PC-9 (cell line): ENCODE measurements around the gene RNU7-1. TPM values are rescaled to one million over a fixed set of nuclear protein-coding genes. Genes with fewer than 3 reads are reported as not detected.

ENCODE experiments used
- BruUV-seq: library from RNA; stranded (reverse); fragments of 400-500 nt; replicated peaks from 2 replicates; lab custom pipeline; 2021; lab: Mats Ljungman, UMichigan
- CTCF ChIA-PET: fragments of 300-600 bp; sonication (Branson Sonifier 250); formaldehyde crosslinking; loops from one replicate; lab custom pipeline; 2022; ENCODE audit warnings: antibody characterized with exemption; lab: Charles Lee
- POLR2A ChIA-PET: fragments of 300-600 bp; sonication (Branson Sonifier 250); formaldehyde crosslinking; loops from one replicate; lab custom pipeline; 2022; ENCODE audit warnings: antibody characterized with exemption; ENCODE audit not compliant: unreplicated experiment; lab: Charles Lee
- DNase-seq, 2 experiments: peaks; one replicate each; pipeline versions ENCODE4 v3.0.0 to v3.0.0-alpha.2; 2015 to 2022; ENCODE audit warnings: mixed read lengths in 1 of 2
- H2AFZ ChIP-seq: fragments of 200-600 bp; sonication (generic); 2 replicates; pipeline ENCODE4 v1.8.1; 2017; ENCODE audit warnings: antibody characterized with exemption
- H3F3A ChIP-seq: fragments of 200-600 bp; sonication (generic); 2 replicates; pipeline ENCODE4 v1.8.1; 2017; ENCODE audit warnings: antibody characterized with exemption, mild to moderate bottlenecking, low read depth; ENCODE audit not compliant: insufficient read depth
- H3K27ac ChIP-seq: fragments of 200-600 bp; sonication (generic); 2 replicates; pipeline ENCODE4 v1.6.1; 2016; ENCODE audit warnings: mixed run types
- H3K27me3 ChIP-seq: fragments of 200-600 bp; sonication (generic); 2 replicates; pipeline ENCODE4 v1.6.1; 2016; ENCODE audit warnings: low read depth, mixed run types; ENCODE audit not compliant: insufficient read depth
- H3K36me3 ChIP-seq: fragments of 200-600 bp; sonication (generic); 2 replicates; pipeline ENCODE4 v1.6.1; 2016; ENCODE audit warnings: low read depth, mixed run types
- H3K4me1 ChIP-seq: fragments of 200-600 bp; sonication (generic); replicated peaks from 2 replicates; pipeline ENCODE4 v1.6.1; 2016; ENCODE audit warnings: mixed run types; ENCODE audit not compliant: insufficient read depth
- H3K4me2 ChIP-seq: fragments of 200-600 bp; sonication (generic); 2 replicates; pipeline ENCODE4 v1.6.1; 2017; ENCODE audit warnings: mixed run types
- H3K4me3 ChIP-seq: fragments of 200-600 bp; sonication (generic); 2 replicates; pipeline ENCODE4 v1.6.1; 2016; ENCODE audit warnings: mixed run types
- H3K79me2 ChIP-seq: fragments of 200-600 bp; sonication (generic); 2 replicates; pipeline ENCODE4 v1.6.1; 2017; ENCODE audit warnings: low read depth, mixed run types
- H3K9me2 ChIP-seq: fragments of 200-600 bp; sonication (generic); 2 replicates; pipeline ENCODE4 v1.8.1; 2017; ENCODE audit warnings: mild to moderate bottlenecking; ENCODE audit not compliant: insufficient read depth
- H3K9me3 ChIP-seq: fragments of 200-600 bp; sonication (generic); 2 replicates; pipeline ENCODE4 v1.8.1; 2016; ENCODE audit warnings: low read depth; ENCODE audit not compliant: insufficient read depth
- H4K20me1 ChIP-seq: fragments of 200-600 bp; sonication (generic); 2 replicates; pipeline ENCODE4 v1.8.1; 2017; ENCODE audit not compliant: insufficient read depth
- EZH2 ChIP-seq: fragments of 200-600 bp; sonication (generic); IDR thresholded peaks from 2 replicates; pipeline ENCODE4 v1.8.0; 2017; ENCODE audit warnings: antibody characterized with exemption, low read depth
- intact Hi-C: fragments of 100-400 bp; cut with micrococcal nuclease; formaldehyde crosslinking; loops from one replicate; pipeline ENCODE4 v1.10.0; 2022; ENCODE audit not compliant: unreplicated experiment
- total RNA-seq: library from RNA; stranded (reverse); gene quantifications from 2 replicates; pipeline ENCODE4 v1.2.3, GENCODE V29; 2021
- TF ChIP-seq, protein P1 (sequence below): fragments of 200-600 bp; sonication (generic); conservative IDR thresholded peaks from 2 replicates; pipeline ENCODE4 v1.6.1; 2017; ENCODE audit warnings: mixed run types, antibody characterized with exemption, mild to moderate bottlenecking, moderate library complexity

Gene RNU7-1
- total RNA-seq, 1 experiment from 2014 or later, result not detected

DNA sequence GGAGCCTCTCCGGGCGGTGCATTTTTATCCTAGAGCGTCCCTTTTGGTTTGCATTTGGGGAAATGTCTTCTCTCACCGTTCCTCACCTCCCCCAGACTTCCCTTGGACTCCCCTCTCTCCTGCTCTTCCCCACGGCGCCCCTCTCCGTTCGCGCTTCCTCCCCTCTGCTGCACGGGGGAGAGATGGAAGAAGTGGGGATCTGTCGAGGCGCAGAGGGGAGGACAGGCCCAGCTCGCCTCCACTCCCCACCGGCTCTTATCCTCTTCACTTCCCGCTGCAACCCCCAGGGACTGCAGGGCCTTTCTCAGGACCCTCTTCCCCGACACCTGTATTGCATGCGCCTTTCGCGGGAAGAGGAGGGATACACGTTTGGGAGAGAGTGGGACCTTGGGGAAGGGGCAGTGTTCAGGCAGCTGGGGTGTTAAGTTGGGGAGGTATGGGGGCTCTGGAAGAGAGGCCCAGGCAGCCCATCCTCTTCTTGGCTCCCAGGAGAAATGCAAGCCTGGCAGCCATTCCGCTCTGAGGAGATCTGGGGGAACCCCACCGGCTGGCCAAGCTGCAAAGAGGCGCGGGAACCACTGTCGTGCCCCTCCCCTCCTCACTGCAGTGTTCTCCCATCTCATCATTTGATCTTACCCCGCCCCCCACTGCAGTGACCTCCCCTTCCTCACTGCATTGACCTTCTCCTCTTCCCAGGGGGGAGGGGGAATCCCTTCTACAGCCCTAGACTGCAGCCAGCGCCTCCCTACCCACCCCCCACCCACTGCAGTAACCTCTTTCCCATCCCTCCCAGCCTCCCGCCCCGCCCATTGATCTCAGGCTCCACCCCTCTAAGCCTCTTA lies 28.4 kb upstream of the RNU7-1 start:
- H3K4me3 ChIP-seq, result peak overlapping the region; percentile 77
- TSS peak; percentile 11 for BruUV-seq
- no peaks in the 10 kb centered on the region for H3K79me2 ChIP-seq
- TF ChIP-seq EZH2, result no peak
- TF ChIP-seq, protein P1, sequence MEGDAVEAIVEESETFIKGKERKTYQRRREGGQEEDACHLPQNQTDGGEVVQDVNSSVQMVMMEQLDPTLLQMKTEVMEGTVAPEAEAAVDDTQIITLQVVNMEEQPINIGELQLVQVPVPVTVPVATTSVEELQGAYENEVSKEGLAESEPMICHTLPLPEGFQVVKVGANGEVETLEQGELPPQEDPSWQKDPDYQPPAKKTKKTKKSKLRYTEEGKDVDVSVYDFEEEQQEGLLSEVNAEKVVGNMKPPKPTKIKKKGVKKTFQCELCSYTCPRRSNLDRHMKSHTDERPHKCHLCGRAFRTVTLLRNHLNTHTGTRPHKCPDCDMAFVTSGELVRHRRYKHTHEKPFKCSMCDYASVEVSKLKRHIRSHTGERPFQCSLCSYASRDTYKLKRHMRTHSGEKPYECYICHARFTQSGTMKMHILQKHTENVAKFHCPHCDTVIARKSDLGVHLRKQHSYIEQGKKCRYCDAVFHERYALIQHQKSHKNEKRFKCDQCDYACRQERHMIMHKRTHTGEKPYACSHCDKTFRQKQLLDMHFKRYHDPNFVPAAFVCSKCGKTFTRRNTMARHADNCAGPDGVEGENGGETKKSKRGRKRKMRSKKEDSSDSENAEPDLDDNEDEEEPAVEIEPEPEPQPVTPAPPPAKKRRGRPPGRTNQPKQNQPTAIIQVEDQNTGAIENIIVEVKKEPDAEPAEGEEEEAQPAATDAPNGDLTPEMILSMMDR, result no peak
- peaks cover 11% of the 10 kb centered on the region for H3K27me3 ChIP-seq
- H3K4me1 ChIP-seq, result peaks cover 5% of the 10 kb centered on the region; the same call in 1 of the 2 replicates
- intact Hi-C loops, result loop anchor here (1.0 kb wide), 2 partner anchors 24 to 42 kb away; partner anchors contain the start of gene SPSB2
- H3K36me3 ChIP-seq, result no peaks in the 10 kb centered on the region
- no peaks in the 10 kb centered on the region for H4K20me1 ChIP-seq
- peak overlapping the region; percentile 84 for H2AFZ ChIP-seq
- no peak for DNase-seq
- no peaks in the 10 kb centered on the region for H3F3A ChIP-seq
- H3K27ac ChIP-seq, result no peak overlapping the region
- ChIA-PET CTCF (interaction anchor here (0.6 to 1.1 kb wide), 3 partner anchors 42 to 158 kb away, joined by 3 to 12 read pairs (median 7); partner anchors contain the start of gene SPSB2), POLR2A (no interaction called here)
- peak overlapping the region; percentile 92 for H3K4me2 ChIP-seq
- no peaks in the 10 kb centered on the region for H3K9me2 ChIP-seq
- no peaks in the 10 kb centered on the region for H3K9me3 ChIP-seq

DNA sequence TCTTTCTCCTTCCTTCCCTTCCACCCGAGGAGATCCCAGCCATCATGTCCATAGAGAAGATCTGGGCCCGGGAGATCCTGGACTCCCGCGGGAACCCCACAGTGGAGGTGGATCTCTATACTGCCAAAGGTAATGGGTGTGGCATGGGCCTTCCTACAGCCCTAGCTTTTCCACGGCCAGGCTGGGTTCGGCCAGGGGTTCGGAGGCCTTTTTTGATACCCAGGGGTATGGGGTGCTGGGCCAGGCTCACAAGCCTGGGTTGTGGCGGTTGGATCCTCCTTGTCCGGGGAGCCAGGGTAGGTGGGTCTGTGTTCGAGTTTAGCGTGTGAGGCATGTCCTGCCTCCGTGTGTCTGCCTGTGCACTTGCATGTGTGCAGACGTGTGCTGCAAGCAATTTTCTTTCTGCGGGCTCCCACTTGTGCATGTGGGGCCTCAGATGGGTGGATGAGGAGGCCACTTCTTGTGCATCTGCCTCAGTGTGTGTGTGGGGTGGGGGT lies 27.8 kb upstream of the RNU7-1 start:
- H3K36me3 ChIP-seq, result no peaks in the 10 kb centered on the region
- H4K20me1 ChIP-seq, result no peaks in the 10 kb centered on the region
- H2AFZ ChIP-seq, result no peak overlapping the region
- no peaks in the 10 kb centered on the region for H3K9me3 ChIP-seq
- H3K27me3 ChIP-seq, result peaks cover 11% of the 10 kb centered on the region
- H3K4me2 ChIP-seq, result no peak overlapping the region
- peaks cover 5% of the 10 kb centered on the region; the same call in 1 of the 2 replicates for H3K4me1 ChIP-seq
- no TSS peak for BruUV-seq
- H3K4me3 ChIP-seq, result no peak overlapping the region
- ChIA-PET POLR2A (interaction anchor here (0.6 kb wide), 1 partner anchor 17 kb away, joined by 3 read pairs; no protein-coding TSS in a partner anchor), CTCF (interaction anchor here (0.6 to 1.1 kb wide), 2 partner anchors 43 to 62 kb away, joined by 3 to 12 read pairs; partner anchors contain the start of gene SPSB2)
- no peak for TF ChIP-seq EZH2
- TF ChIP-seq, protein P1, result no peak
- intact Hi-C loops, result loop anchor here (1.0 kb wide), 1 partner anchor 25 kb away; no protein-coding TSS in a partner anchor
- H3F3A ChIP-seq, result no peaks in the 10 kb centered on the region
- DNase-seq, result no peak
- no peaks in the 10 kb centered on the region for H3K9me2 ChIP-seq
- H3K27ac ChIP-seq, result no peak overlapping the region
- H3K79me2 ChIP-seq, result no peaks in the 10 kb centered on the region

DNA sequence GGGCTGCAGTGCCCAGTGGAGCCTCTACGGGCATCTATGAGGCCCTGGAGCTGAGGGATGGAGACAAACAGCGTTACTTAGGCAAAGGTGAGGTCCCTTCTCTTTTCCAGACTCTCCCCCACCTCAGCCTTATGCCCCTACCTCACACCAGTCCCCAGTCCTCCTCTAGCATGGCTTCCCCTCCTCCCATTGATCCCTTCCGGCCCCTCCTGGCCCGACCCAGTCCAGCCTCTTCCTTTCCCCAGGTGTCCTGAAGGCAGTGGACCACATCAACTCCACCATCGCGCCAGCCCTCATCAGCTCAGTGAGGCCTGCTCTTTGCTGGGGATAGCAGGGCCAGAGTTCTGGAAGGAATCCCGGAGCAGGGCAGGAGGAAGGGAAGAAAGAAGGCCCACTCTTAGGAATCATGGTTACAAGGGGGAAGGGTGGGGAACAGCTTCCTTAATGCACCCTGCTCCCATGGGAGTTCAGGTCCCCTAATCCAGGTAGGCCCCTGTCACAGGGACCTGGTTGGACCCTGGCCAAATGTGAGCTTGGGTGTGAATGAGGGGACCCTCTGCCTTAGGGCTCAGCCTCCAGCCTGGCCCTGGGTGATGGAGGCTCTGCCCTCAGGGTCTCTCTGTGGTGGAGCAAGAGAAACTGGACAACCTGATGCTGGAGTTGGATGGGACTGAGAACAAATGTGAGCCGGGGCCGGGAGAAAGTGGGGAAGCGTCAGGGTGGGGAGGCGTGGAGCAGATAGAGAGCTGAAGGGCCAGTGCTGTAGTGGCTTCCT lies 27.0 kb upstream of the RNU7-1 start:
- H2AFZ ChIP-seq, result no peak overlapping the region
- H3K4me2 ChIP-seq, result no peak overlapping the region
- no peaks in the 10 kb centered on the region for H3K9me2 ChIP-seq
- no peaks in the 10 kb centered on the region for H3K79me2 ChIP-seq
- BruUV-seq, result no TSS peak
- H3K27me3 ChIP-seq, result peaks cover 11% of the 10 kb centered on the region
- POLR2A ChIA-PET, result interaction anchor here (0.6 kb wide), 1 partner anchor 16 kb away, joined by 3 read pairs; no protein-coding TSS in a partner anchor
- no peak overlapping the region for H3K27ac ChIP-seq
- H3K4me1 ChIP-seq, result peaks cover 5% of the 10 kb centered on the region; the same call in 1 of the 2 replicates
- no peaks in the 10 kb centered on the region for H3K9me3 ChIP-seq
- no peak for TF ChIP-seq EZH2
- TF ChIP-seq, protein P1, result no peak
- no peaks in the 10 kb centered on the region for H3F3A ChIP-seq
- DNase-seq, result no peak
- intact Hi-C loops, result no loop called here
- no peaks in the 10 kb centered on the region for H3K36me3 ChIP-seq
- no peak overlapping the region for H3K4me3 ChIP-seq
- CTCF ChIA-PET, result interaction anchor here (1.1 kb wide), 1 partner anchor 44 kb away, joined by 3 read pairs; the partner anchor contains the start of gene SPSB2
- no peaks in the 10 kb centered on the region for H4K20me1 ChIP-seq
